Measurements from ENCODE around the gene ATP2B2. TPM values are rescaled to one million over a fixed set of nuclear protein-coding genes. Genes with fewer than 3 reads are reported as not detected.

Gene ATP2B2
- total RNA-seq, 1 donor from 2014 or later: 62.8 TPM

DNA sequence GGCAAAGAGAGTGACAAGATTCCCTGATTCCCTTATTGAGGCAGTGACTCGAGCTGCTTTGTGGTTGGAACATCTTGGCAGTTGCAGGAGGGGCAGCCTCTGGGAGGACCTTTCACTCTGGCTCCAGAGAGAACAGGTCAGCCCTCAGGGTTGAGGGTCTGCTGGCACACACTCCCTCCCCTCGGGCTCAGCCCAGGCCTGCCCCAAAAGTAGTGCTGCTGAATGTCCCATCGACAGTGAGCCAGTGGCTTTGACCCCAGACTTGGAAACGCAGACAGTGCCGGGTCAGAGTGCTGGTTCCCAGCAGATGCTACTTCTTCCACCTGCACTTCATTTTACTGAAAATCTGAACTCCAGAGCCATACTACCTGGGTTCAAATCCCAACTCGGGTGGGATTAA is 25.6 kb upstream of the ATP2B2 start:
- DNase-seq (ENCODE audit: low spot score in 2 of 2) (no peak), FAIRE-seq (no peak)

DNA sequence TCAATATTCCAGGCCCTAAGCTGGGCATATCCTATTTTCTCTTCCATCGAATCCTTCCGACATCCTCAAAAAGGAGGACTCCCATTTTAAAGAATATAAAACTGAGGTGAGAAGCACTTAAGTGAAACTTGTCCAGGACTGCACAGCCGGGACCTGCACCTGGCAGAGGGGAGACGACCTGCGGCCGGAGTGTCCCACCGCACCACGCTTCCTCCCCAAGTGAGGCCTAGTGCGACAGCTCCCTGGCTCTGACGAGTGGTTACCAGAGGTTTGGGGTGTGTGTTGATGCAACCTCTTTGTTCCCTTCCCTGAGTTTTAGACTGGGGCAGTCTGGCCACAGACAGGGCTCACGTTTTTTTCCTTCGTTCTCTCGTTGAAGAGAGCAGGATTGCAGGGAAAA is 24.9 kb upstream of the ATP2B2 start:
- no peak for FAIRE-seq

DNA sequence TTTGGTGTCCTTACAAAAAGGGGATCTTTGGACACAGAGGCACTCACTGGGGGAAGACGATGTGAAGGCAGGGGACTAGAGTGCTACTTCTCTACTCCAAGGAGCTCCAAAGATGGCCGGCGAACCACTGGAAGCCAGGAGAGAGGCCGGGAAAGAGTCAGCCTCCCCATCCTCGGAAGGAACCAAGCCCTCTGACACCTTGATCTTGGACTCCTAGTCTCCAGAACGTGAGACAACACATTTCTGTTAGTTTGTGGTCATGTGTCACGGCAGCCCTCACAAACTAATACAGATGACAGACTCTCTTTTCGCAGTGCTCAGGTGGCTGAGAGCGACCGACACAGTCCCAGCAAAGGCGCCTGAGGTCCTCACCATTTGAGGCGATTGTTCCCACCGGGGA is 24.4 kb upstream of the ATP2B2 start:
- no peak for DNase-seq (ENCODE audit: low spot score in 2 of 2)
- FAIRE-seq: no peak

More for the DNA sequence above, 24.9 kb upstream of the ATP2B2 start:
- no peak for DNase-seq (ENCODE audit: low spot score in 2 of 2)

DNA sequence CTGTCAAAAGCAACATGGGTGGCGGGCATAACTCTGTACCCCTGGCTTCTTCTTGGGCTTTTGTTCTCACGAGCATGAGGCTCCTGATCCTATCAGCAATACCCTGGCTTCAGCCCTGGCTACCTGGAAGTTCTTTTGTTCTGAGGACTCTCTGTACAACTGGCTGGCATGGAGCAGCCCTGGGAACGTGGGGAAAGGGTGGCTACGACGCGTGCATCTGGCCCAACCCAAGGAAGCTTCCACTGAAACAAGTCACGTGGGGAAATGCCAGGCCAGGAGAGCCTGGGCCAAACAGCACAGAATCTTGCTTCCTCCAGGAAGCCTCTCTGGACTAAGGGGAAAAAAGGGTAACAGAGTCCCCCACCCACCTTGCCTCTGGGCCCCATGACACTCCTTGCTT is 22.7 kb upstream of the ATP2B2 start:
- no peak for FAIRE-seq
- DNase-seq (ENCODE audit: low spot score in 2 of 2): no peak

DNA sequence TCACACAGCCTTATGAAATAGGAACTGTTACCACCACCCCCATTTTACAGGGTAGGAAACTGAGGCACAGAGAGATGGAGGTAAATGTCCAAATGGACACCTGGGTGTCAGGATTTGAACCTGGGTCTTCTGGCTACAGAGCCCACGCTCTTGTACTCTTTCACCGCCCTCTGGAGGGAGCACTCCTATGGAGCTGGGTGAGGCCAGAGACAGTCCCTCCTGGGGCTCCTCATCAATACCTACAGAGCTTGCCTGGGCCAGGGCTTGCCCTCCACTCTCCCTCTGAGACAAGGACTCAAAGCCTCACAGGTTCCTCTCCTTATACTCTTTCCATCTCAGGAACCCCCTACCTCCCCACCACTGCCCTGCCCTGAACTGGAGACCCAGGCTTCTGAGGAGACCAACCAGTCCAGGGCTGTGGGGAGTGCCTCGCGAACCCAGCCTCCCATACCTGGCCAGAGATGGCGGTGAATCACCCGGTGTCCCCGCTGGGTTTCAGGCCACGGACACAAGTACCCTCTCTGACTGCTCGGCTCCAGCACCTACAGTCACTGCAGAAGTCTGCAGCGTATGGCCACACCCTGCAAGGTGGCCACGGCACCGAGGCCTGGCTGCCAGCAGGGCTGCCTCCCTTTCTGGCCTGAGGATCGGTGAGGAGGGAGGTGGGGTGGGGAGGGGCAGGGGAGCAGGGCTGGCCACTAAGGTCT is 22.1 kb upstream of the ATP2B2 start:
- DNase-seq (ENCODE audit: low spot score in 2 of 2) (no peak), FAIRE-seq (no peak)

DNA sequence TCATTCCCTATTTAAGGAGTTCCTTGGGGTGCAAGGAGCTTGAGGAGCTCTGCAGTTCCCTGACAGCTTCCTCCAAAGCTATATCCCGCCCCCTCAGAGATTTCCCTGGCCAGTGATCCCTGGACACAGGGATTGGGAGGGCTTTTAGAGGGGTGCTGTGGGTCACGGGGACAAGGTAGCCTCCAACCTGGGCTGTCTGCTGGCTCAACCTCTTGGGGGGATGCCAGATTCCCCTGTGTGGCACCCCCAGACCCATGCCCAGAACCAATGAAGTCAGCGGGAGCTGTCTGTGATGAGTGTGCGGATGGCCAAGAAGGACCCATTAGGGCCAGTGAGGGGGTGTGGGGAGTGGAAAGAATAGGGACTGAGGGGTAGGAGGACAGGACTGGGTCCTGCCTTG is 21.0 kb upstream of the ATP2B2 start:
- no peak for FAIRE-seq
- DNase-seq (ENCODE audit: low spot score in 2 of 2): no peak

DNA sequence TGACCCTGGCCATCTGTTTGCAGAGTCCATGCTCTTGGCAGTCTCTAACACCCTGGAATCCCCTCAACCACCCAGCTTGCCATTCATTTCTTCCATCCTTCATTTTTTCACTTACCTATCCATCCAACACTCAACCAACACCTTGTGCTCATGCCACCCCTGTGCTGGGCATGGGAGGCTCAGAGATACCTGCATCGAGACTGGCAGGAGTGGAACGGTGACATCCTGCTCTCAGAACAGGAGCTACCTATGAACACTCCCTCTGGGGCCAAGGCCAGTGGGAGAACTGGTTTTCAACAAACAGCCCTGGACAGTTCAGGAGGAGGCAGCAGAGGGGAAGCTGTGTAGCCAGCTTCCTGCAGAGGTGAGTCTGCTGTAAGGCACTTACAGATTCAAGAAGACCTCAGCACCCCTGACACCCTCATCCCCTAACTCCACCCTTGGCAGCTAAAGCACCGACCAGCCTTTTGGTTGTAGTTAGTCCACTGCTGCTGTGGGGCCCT is 19.5 kb upstream of the ATP2B2 start:
- no peak for DNase-seq (ENCODE audit: low spot score in 2 of 2)
- FAIRE-seq: no peak

DNA sequence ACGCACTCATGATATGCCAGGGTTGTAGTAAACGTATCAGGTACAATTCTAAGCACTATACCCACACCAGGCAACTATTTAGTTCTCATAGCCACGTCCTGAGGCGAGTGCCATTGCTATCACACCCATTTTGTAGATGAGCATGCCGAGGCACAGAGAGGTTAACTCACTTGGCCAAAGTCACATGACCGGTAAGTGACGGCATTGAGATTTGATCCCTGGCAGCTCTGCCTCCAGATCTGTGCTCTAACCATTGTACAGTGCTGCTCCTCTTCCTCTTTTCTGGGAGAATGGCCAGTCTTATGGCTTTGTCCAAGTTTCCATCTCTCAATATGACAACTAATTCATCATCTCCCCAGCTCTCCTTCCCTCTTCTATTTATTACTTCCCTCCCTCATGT is 18.9 kb upstream of the ATP2B2 start:
- DNase-seq (ENCODE audit: low spot score in 2 of 2) (no peak), FAIRE-seq (no peak)

DNA sequence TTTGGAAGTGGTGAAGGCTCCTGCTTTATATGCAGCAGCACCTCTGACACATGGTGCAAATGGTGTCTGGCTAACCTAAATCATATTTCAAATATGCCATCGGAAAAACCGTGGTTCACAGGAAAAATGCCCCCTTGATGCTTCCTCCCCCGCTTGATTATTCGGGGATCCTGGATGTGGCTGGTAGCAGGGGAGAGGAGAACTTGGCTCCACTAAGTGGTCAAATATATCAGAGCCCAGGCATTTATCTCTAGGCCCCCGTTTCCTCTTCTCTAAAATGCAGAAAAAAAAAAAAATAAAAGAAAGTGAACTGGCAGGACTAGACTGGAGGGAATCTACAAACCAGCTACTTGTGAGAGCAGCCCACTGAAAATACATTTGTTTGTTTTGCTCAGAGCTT is 18.2 kb upstream of the ATP2B2 start:
- FAIRE-seq (no peak), DNase-seq (ENCODE audit: low spot score in 2 of 2) (no peak)

DNA sequence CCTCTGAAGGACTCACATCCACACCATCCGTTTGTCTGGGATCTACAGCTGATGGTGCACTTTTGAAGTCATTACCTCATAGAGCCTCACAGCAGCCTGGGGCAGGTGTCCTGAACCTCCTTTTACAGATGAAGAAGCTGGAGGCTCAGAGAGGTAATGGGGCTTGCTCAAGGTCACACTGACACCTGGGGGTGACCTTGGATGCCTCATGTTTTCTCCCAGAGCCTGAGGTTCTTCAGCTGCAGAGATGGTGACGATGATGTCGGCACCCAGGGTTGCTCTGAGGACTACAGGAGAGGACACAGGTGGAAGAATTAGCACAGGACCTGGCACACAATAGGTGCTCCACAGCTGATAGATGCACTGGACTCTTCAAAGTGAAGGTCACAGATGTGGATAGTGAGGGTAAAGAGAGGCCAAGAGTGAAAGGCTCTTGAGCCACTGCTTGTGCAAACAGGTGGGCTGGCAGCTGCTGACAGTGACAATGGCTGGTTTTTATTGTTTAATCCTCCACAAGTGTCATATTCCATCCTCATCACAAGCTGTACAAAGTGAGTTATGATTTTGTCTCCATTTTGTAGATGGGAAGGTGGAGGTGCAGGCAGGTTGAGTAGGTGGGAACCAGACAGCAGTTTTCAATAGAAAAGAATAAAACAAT is 17.4 kb upstream of the ATP2B2 start:
- DNase-seq (ENCODE audit: low spot score in 2 of 2) (no peak), FAIRE-seq (no peak)

DNA sequence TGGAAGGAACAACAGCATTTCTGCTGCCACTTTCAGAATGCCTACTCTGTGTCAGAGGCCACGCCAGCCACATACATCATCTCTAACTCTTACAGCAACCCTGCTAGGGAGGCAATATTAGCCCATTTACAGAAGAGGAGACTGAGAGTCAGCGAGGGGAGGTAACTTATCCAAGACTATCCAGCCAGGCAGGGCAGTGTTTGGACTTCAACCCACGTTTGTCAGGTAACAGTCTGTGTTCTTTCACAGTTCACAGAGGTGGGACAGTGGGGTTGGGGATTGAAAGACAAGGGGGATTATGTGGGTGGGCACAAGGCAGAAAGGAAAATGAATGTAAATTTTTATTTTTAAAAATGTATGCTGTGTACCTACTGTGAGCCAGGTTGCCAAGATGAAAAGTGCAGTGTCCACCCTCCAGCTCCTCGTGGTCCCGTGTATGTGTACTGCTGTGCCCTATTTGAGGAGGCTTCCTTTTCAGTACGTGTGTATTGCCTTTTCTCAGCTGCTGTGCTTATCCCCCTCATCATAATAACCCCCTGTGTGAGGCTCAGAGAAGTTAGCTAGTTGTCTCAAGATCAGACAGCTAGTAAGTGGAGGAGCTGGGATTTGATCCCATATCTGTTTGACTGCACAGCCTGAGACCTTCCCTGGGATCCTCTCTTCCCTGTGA is 16.5 kb upstream of the ATP2B2 start:
- DNase-seq (ENCODE audit: low spot score in 2 of 2): no peak
- no peak for FAIRE-seq

DNA sequence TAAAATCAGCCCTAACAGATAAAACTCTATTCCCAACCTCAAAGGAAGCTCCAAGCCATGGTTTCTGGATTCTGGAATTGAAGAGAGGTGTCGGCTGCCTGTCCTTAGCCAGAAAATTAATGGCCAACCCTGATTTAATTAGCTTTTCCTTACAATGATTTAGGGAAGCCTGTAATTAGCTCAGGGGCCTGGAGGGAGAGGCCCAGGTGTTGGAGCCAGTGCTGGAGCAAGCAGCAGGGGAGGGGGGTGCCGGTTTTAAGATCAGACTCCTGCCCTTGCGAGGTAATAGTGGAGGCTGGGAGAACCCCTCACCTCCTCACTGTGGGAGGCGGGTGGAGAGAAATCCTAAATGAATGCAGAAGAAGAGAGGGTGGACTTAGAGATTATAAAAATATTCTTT is 14.7 kb upstream of the ATP2B2 start:
- FAIRE-seq (no peak), DNase-seq (ENCODE audit: low spot score in 2 of 2) (no peak)

DNA sequence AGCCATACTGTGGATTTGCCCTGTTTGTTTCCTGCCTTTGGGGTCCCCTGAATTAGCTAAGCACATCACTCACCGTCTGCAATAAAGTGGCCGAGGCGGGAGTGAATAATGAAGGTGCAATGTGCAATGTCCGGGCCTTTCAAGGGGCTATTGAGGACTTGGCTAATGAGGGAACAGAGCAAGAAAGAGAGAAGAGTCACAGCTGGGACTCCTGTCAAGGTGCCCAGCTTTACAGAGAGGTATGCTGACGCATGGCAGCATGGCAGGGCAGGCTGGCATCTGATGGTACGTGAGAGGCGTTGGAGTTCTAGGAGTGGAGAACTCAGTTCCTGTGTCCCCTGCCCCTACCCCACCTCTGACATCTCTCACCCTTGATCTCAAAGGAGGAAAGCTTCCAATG is 13.8 kb upstream of the ATP2B2 start:
- no peak for DNase-seq (ENCODE audit: low spot score in 2 of 2)
- FAIRE-seq: no peak

DNA sequence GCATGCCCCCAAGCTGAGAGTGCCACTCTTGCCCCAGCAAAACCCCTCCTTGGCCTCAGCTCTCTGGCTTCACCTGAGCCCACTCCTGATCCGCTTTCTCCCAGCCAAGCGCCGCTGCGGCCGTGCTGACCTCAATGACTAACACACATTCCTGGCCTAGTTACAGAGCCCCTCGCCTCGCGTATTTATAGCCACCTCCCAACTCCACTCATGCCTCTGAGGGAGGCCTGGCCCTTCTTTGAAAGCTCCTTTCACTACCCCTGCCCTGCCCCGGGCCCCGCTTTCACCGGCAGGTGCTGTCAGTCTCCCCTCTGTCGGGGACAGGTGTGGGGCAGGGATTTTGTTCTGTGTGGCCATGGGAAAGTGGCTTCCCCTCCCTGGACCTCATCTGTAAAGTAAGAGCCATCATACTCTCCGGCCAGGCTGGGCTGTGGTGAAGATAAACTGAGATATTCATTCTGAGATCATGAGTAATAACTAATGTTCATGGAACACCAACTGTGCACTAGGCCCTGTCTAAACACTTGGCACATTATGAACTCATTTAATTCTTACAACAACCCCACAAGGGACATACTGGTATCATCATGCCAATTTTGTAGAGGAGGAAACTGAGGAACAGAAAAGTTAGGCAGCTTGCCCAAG is 13.2 kb upstream of the ATP2B2 start:
- DNase-seq (ENCODE audit: low spot score in 2 of 2): no peak

DNA sequence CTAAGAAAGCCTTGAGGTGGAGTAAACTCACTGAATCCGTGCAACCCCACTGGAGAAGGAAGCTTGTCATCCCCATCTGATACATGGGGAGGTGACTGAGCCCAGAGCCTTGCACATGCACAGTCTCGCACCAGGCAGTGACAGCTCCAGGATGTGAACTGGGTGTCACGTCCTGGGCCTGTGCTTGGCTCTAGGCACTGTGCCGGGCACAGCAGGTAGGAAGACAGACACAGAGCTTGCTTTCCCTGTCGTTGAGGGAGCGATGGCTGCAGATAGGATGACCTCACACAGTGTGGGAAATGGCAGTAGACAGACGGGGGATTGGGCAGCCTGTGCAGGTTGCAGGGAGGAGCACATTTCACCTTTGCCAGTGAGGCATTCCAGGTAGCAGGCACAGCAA is 12.2 kb upstream of the ATP2B2 start:
- DNase-seq (ENCODE audit: low spot score in 2 of 2) (no peak), FAIRE-seq (no peak)

More for the DNA sequence above, 13.2 kb upstream of the ATP2B2 start:
- FAIRE-seq: no peak

DNA sequence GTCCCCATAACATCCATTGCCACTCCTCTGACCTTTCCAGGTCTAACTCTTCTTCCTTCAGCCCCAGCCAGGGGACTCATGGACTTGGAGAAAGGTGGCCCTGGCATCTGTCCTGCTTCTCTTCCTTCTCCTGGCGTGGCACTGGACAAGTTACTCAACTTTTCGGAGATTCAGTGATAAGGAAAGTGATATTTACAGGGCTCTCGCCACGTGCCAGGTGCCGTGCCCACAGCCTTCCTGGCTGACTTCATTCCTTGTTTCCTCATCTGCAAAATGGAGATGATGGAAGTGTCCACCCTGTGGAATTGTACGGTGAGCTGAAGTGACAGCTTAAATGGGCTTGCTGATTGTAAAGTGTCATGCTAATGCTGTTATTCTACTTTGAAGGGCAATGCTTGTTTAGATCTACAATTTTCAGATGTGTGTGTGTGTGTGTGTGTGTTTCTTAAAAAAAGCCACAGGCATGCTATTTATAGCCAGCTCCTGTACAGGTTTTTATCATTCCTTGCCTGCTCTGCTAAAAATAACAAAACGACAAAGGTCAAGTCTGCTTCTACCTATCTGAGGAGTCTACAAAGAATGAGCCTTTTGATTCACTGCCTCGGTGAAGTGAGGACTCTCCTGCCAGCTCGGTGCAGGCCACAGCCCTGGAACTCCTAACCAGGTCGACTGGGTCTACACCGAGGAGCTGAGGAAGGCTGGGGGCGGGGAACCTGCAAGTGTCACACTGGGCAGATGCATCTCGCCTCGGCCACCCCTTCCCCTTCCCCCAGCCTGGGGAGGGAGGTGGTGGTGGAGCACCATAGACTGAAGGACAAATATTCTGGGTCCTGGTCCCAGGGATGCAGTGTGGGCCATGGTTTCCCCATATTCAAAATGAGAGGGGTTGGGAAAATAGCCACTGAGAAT is 11.4 kb upstream of the ATP2B2 start:
- FAIRE-seq (no peak), DNase-seq (ENCODE audit: low spot score in 2 of 2) (no peak)

DNA sequence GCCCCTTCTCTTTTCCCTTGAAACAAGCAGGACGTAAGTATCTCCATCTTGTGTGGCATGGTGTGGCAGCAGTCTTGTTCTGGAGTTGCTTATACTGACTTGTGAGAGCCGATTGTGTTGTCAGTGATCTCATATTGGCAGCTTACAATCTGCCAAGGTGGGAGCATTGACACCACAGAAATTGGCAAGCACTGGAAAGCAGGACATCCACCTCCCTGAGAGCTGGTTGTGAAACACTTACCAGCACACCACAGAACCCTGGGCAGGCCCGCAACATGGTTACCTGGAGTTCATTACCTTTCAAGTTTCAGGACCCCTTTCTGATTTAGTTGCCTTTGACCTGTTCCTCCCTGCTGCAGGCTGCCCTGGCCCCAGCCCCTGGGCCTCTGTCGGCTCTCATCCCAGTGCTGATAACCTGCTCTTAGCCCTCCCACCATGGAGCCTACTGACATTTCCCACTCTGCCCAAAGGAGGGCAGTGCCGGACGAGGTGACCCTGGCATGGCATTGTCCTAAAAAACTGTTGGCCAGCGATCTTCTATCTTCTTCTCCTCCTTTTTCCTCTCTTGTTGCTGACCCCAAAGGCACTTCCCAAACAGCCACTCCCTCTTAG is 10.6 kb upstream of the ATP2B2 start:
- DNase-seq (ENCODE audit: low spot score in 2 of 2): no peak

DNA sequence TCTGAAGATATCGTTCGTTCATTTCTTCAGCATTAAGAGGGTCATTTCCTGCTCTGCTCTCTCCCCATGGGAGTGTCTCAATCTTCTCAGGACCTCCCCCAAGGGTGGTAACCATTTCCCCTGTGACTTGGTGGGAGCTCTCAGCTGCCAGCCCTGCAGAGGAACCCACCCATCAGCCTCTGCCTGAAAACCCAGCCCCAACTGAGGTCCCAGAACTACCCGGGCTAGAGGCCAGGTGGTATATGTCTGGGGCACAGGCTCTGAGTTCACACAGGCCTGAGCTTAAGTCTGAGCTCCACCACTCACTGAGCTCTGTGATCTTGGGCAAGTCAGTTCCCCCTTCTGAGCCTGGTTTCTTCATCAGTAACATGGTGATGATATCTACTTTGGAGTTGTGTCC is 10.0 kb upstream of the ATP2B2 start:
- no peak for DNase-seq (ENCODE audit: low spot score in 2 of 2)
- FAIRE-seq: no peak

More for the DNA sequence above, 10.6 kb upstream of the ATP2B2 start:
- no peak for FAIRE-seq

DNA sequence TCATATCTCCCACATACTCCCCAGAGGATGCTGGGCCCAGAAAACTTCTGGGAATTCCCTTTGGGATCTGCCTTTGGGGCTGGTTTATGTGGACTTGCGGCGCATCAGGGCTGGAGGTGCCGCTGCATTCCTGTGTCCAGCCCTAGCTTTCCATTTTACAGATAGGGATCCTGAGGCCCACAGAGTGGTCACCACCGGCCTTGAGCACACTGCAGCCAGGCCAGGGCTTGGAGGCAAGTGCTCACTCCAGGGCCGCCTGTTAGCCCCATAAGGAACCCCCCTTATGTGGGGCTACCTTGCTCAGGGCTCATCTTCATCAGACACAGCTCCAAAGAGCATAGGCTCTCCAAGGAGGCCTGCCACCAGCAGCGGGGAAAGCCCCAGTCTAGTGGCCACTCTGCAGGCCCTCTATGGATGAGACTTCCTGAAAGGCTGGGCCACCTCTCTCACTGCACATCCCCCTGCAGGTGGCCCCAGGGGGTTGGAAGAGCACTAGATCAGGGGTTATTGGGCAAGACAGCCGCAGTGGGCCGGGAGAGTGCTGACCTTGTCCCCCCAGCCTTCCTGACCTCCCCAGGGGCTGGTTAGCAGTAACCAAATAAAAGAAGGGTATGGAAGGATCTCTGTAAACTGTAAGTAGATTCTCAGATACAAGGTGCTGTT is 9.2 kb upstream of the ATP2B2 start:
- FAIRE-seq: no peak
- DNase-seq (ENCODE audit: low spot score in 2 of 2): no peak
